OCI-LY7 (cell line): ENCODE measurements around the gene GRK5. TPM values are rescaled to one million over a fixed set of nuclear protein-coding genes. Genes with fewer than 3 reads are reported as not detected.

Experiments
- BruUV-seq: library from RNA; stranded (reverse); fragments of 400-500 nt; replicated peaks from 2 replicates; lab custom pipeline; 2021; lab: Mats Ljungman, UMichigan
- CTCF ChIA-PET: fragments of 300-600 bp; sonication (Branson Sonifier 250); formaldehyde crosslinking; loops from one replicate; lab custom pipeline; 2022; ENCODE audit warnings: antibody characterized with exemption; ENCODE audit not compliant: unreplicated experiment; lab: Charles Lee
- POLR2A ChIA-PET: fragments of 300-600 bp; sonication (Branson Sonifier 250); formaldehyde crosslinking; loops from one replicate; lab custom pipeline; 2022; ENCODE audit warnings: antibody characterized with exemption; lab: Charles Lee
- DNase-seq: peaks from one replicate; pipeline ENCODE4 v3.0.0-alpha.2; 2015; ENCODE audit warnings: low spot score
- H2AFZ ChIP-seq: fragments of 200-600 bp; sonication (generic), shearing (Covaris generic); 2 replicates; pipeline ENCODE4 v1.6.1; 2014; ENCODE audit warnings: mild to moderate bottlenecking, antibody characterized with exemption, low read length, moderate library complexity
- H3K27ac ChIP-seq: fragments of 200-600 bp; sonication (generic); 2 replicates; pipeline ENCODE4 v1.5.1; 2014; ENCODE audit warnings: mixed run types, low read depth, mild to moderate bottlenecking, moderate library complexity, low read length, inconsistent platforms; ENCODE audit not compliant: poor library complexity, severe bottlenecking
- H3K36me3 ChIP-seq: fragments of 200-600 bp; sonication (generic); 2 replicates; pipeline ENCODE4 v1.6.1; 2014; ENCODE audit warnings: mild to moderate bottlenecking, antibody characterized with exemption, low read length, moderate library complexity, mixed read lengths; ENCODE audit not compliant: insufficient read depth
- H3K4me1 ChIP-seq: fragments of 200-600 bp; sonication (generic); 2 replicates; pipeline ENCODE4 v1.5.1; 2014; ENCODE audit warnings: mild to moderate bottlenecking, low read length; ENCODE audit not compliant: insufficient read depth, poor library complexity, severe bottlenecking
- H3K4me2 ChIP-seq: fragments of 200-600 bp; sonication (generic); 2 replicates; pipeline ENCODE4 v1.6.1; 2014; ENCODE audit warnings: mild to moderate bottlenecking, low read length
- H3K4me3 ChIP-seq: fragments of 200-600 bp; sonication (generic); 2 replicates; pipeline ENCODE4 v1.5.1; 2014; ENCODE audit warnings: mild to moderate bottlenecking, low read depth, low read length; ENCODE audit not compliant: poor library complexity, severe bottlenecking
- H3K79me2 ChIP-seq: fragments of 200-600 bp; sonication (generic); 2 replicates; pipeline ENCODE4 v1.6.1; 2016; ENCODE audit warnings: low read depth, mild to moderate bottlenecking, low read length, moderate library complexity, mixed read lengths; ENCODE audit not compliant: insufficient read depth
- H3K9me2 ChIP-seq: fragments of 200-600 bp; sonication (generic); 2 replicates; pipeline ENCODE4 v1.6.1; 2016; ENCODE audit warnings: mild to moderate bottlenecking, low read length, mixed read lengths; ENCODE audit not compliant: insufficient read depth
- H3K9me3 ChIP-seq: fragments of 200-600 bp; sonication (generic); 2 replicates; pipeline ENCODE4 v1.6.1; 2014; ENCODE audit warnings: mild to moderate bottlenecking, mixed run types, low read length, mixed read lengths
- H4K20me1 ChIP-seq: fragments of 200-600 bp; sonication (generic); 2 replicates; pipeline ENCODE4 v1.6.1; 2014; ENCODE audit warnings: mild to moderate bottlenecking, antibody characterized with exemption, low read length, moderate library complexity, mixed read lengths; ENCODE audit not compliant: insufficient read depth
- CTCF ChIP-seq: fragments of 200-600 bp; sonication (generic); conservative IDR thresholded peaks from 2 replicates; pipeline ENCODE4 v1.5.1; 2014; ENCODE audit warnings: mild to moderate bottlenecking, antibody characterized with exemption, low read length, moderate library complexity, mixed read lengths
- EZH2phosphoT487 ChIP-seq: fragments of 200-600 bp; sonication (generic); IDR thresholded peaks from 2 replicates; pipeline ENCODE4 v1.6.1; 2018; ENCODE audit warnings: low read depth, borderline replicate concordance, mild to moderate bottlenecking, mixed run types, antibody characterized with exemption, low read length, moderate library complexity, mixed read lengths
- intact Hi-C: fragments of 100-400 bp; cut with micrococcal nuclease; formaldehyde crosslinking; loops from one replicate; pipeline ENCODE4 v1.10.0; 2022; ENCODE audit not compliant: unreplicated experiment
- total RNA-seq, 2 experiments: library from RNA; depleted of rRNA in 1 of 2; stranded (reverse); fragments of >200 nt in 1 of 2; shearing (Covaris generic) in 1 of 2; gene quantifications; 2 replicates each; pipeline ENCODE4 v1.2.3, GENCODE V29; 2014 to 2022

The GRK5 gene
- total RNA-seq, 2 experiments from 2014 or later = 4.7 to 10.2 TPM

GRCh38 chr10:119268428-119268827 lies 61.1 kb downstream of the GRK5 start:
- H3K9me2 ChIP-seq = no peaks in the 10 kb centered on the region
- H3K27ac ChIP-seq = no peak overlapping the region
- no peak for DNase-seq
- no peak overlapping the region for H2AFZ ChIP-seq
- H3K79me2 ChIP-seq = no peaks in the 10 kb centered on the region
- ChIA-PET CTCF (interaction anchor here (0.5 kb wide), 1 partner anchor 156 kb away, joined by 3 read pairs; no protein-coding TSS in a partner anchor), POLR2A (interaction anchor here (0.6 to 1.5 kb wide), 3 partner anchors 9 to 271 kb away, joined by 3 read pairs; no protein-coding TSS in a partner anchor)
- no peaks in the 10 kb centered on the region for H3K4me1 ChIP-seq
- no peak overlapping the region for H3K4me2 ChIP-seq
- intact Hi-C loops = no loop called here
- H3K4me3 ChIP-seq = no peak overlapping the region
- no peaks in the 10 kb centered on the region for H4K20me1 ChIP-seq
- BruUV-seq = no TSS peak
- TF ChIP-seq CTCF = no peak
- no peak for TF ChIP-seq EZH2phosphoT487
- H3K36me3 ChIP-seq = no peaks in the 10 kb centered on the region
- H3K9me3 ChIP-seq = no peaks in the 10 kb centered on the region

GRCh38 chr10:119268871-119269506 lies 61.6 kb downstream of the GRK5 start:
- POLR2A ChIA-PET = interaction anchor here (1.2 to 1.5 kb wide), 2 partner anchors 10 to 14 kb away, joined by 3 read pairs; no protein-coding TSS in a partner anchor
- H3K4me1 ChIP-seq = no peaks in the 10 kb centered on the region
- CTCF ChIA-PET = no interaction called here
- H3K79me2 ChIP-seq = no peaks in the 10 kb centered on the region
- no peaks in the 10 kb centered on the region for H3K9me3 ChIP-seq
- no peaks in the 10 kb centered on the region for H3K36me3 ChIP-seq
- H3K9me2 ChIP-seq = no peaks in the 10 kb centered on the region
- no peak overlapping the region for H2AFZ ChIP-seq
- H3K4me3 ChIP-seq = no peak overlapping the region
- no peak for DNase-seq
- BruUV-seq = no TSS peak
- intact Hi-C loops = no loop called here
- H3K4me2 ChIP-seq = no peak overlapping the region
- no peak for TF ChIP-seq CTCF
- TF ChIP-seq EZH2phosphoT487 = no peak
- no peak overlapping the region for H3K27ac ChIP-seq
- H4K20me1 ChIP-seq = no peaks in the 10 kb centered on the region

GRCh38 chr10:119269737-119270136 lies 62.4 kb downstream of the GRK5 start:
- H4K20me1 ChIP-seq = no peaks in the 10 kb centered on the region
- H3K9me3 ChIP-seq = no peaks in the 10 kb centered on the region
- no peaks in the 10 kb centered on the region for H3K9me2 ChIP-seq
- H3K4me1 ChIP-seq = peaks cover 6% of the 10 kb centered on the region
- ChIA-PET POLR2A (no interaction called here), CTCF (no interaction called here)
- H3K36me3 ChIP-seq = no peaks in the 10 kb centered on the region
- intact Hi-C loops = no loop called here
- DNase-seq = no peak
- H3K4me2 ChIP-seq = no peak overlapping the region
- no peak for TF ChIP-seq EZH2phosphoT487
- no peak overlapping the region for H3K27ac ChIP-seq
- no peaks in the 10 kb centered on the region for H3K79me2 ChIP-seq
- H2AFZ ChIP-seq = no peak overlapping the region
- no peak overlapping the region for H3K4me3 ChIP-seq
- BruUV-seq = no TSS peak
